NCI-H748 (cell line): ENCODE measurements around the gene ARL6IP1.
"Not testable (repeated sequence)": the region's sequence is repeated elsewhere in the genome, so short reads cannot be mapped to it uniquely, and the experiment has no call there.

Experiments used
- DNase-seq: peaks from one replicate; lab custom pipeline; 2025; ENCODE audit not compliant: unreplicated experiment; lab: John Stamatoyannopoulos, UW

The ARL6IP1 gene

GRCh38 chr16:18762713-18763112, 38.6 kb downstream of the ARL6IP1 start:
- not testable (repeated sequence) for DNase-seq

GRCh38 chr16:18759598-18760520, 41.5 kb downstream of the ARL6IP1 start:
- peak; percentile 24 for DNase-seq

DNA sequence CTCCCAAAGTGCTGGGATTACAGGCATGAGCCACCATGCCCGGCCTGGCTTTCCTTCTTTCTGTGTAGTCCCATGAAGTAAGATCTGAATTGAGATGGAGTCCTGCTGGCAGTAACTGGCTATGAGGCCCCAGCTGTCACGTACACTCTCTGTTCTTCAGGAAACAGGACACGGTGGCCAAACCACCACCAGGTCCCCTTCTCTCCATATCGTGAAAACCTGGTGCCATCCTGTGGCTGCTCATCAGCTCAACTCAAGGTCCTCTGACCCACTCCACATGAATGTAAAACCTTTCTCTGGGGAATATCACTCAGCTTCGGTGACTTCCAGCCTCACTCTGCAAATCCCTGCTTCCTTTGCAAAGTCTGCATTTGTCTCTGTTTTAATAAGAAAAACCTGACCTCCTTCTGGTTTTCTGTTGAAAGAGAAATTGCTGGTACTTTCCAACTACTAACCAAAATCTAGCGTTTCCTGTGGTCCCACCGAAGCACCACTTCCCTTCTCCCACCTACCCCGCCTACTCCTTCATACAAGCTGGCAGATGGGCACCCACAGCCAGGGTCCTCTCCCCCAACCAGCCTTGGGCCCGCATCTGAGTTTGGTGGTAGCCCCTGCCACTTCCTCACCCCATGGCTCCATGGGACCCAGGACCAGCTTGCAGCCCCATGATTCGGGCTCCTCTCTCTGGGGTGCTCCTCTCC, 43.2 kb downstream of the ARL6IP1 start:
- DNase-seq: not testable (repeated sequence)

GRCh38 chr16:18756639-18757038, 44.7 kb downstream of the ARL6IP1 start:
- DNase-seq: not testable (repeated sequence)

DNA sequence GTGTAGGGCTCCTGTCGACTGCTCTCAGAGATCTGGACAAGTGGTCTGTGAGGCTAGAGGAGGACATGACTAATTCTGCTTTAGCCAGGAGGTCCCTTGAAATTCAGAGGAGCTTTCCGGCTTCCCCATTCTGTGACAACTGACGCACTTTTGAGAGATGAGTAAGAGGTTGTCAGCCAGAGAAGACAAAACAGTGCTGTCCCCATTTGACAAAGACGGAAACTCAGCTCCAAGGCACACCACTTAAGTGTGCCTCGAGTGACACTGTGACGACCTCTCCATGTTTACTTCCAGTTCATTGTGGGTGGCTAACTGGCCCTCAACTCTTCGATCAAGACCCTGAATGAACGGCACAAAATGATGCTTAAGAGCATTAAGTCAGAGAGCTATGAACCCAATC, 58.5 kb downstream of the ARL6IP1 start:
- not testable (repeated sequence) for DNase-seq
